ENCODE measurements around the gene PSME2. TPM values are rescaled to one million over a fixed set of nuclear protein-coding genes. Genes with fewer than 3 reads are reported as not detected.

PSME2 gene
- total RNA-seq, 1 experiment from 2014 or later = 126 TPM

DNA sequence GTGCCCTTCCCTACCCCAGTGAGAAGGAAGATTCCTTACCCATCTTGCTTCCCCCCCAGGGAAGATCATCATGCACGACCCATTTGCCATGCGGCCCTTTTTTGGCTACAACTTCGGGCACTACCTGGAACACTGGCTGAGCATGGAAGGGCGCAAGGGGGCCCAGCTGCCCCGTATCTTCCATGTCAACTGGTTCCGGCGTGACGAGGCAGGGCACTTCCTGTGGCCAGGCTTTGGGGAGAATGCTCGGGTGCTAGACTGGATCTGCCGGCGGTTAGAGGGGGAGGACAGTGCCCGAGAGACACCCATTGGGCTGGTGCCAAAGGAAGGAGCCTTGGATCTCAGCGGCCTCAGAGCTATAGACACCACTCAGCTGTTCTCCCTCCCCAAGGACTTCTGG is 43.0 kb downstream of the PSME2 start:
- no peaks in the 10 kb centered on the region for H3K79me1 ChIP-seq (ENCODE audit: insufficient read depth, low read depth, low read length, poor library complexity, severe bottlenecking)
- H2BK120ac ChIP-seq (ENCODE audit: low read depth, low read length, poor library complexity, severe bottlenecking) = no peak overlapping the region
- no peak for DNase-seq
- Mint-ChIP-seq H3K36me3 (ENCODE audit: insufficient read depth in 1 of 3, low read depth in 3 of 3) (peaks cover 54 to 63% (median 61%) of the 10 kb centered on the region in 3 experiments), H3K27ac (no peak overlapping the region), H3K4me3 (no peak overlapping the region), H3K27me3 (ENCODE audit: low read depth) (no peaks in the 10 kb centered on the region), H3K9me3 (peaks cover 18 to 19% of the 10 kb centered on the region in 2 experiments), H3K4me1 (no peaks in the 10 kb centered on the region; a peak in 2 of 4 replicates)
- no peak overlapping the region for H3K18ac ChIP-seq (ENCODE audit: insufficient read length, low read depth, low read length)
- H3K9ac ChIP-seq (ENCODE audit: extremely low read depth, insufficient read length, low read length) = no peak overlapping the region
- no peaks in the 10 kb centered on the region for H3K23me2 ChIP-seq (ENCODE audit: insufficient read length, low read depth, low read length, poor library complexity, severe bottlenecking)
- H3K4ac ChIP-seq (ENCODE audit: low read depth, low read length) = no peak overlapping the region
- H3K27me3 ChIP-seq (ENCODE audit: insufficient read depth, low read length) = no peaks in the 10 kb centered on the region
- TF ChIP-seq, protein P1, sequence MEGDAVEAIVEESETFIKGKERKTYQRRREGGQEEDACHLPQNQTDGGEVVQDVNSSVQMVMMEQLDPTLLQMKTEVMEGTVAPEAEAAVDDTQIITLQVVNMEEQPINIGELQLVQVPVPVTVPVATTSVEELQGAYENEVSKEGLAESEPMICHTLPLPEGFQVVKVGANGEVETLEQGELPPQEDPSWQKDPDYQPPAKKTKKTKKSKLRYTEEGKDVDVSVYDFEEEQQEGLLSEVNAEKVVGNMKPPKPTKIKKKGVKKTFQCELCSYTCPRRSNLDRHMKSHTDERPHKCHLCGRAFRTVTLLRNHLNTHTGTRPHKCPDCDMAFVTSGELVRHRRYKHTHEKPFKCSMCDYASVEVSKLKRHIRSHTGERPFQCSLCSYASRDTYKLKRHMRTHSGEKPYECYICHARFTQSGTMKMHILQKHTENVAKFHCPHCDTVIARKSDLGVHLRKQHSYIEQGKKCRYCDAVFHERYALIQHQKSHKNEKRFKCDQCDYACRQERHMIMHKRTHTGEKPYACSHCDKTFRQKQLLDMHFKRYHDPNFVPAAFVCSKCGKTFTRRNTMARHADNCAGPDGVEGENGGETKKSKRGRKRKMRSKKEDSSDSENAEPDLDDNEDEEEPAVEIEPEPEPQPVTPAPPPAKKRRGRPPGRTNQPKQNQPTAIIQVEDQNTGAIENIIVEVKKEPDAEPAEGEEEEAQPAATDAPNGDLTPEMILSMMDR (conservative IDR thresholded peaks at IDR 0.05) = no peak
- H2BK20ac ChIP-seq (ENCODE audit: low read depth, low read length, poor library complexity, severe bottlenecking) = no peak overlapping the region
- no peak overlapping the region for H3T11ph ChIP-seq (ENCODE audit: low read length)
- no peak overlapping the region for H4K8ac ChIP-seq (replicated peaks; ENCODE audit: insufficient read length, low read depth, low read length)
- no peak overlapping the region for H2BK15ac ChIP-seq (ENCODE audit: low read depth, low read length)
- no peak overlapping the region for H2AK5ac ChIP-seq (ENCODE audit: insufficient read length, low read length)
- H3K14ac ChIP-seq (ENCODE audit: insufficient read depth, low read length) = no peak overlapping the region
- H3K27ac ChIP-seq (ENCODE audit: insufficient read length, low read depth, low read length) = no peak overlapping the region
- H3K4me2 ChIP-seq (ENCODE audit: insufficient read depth, insufficient read length, low read length) = no peak overlapping the region
- H3K56ac ChIP-seq (ENCODE audit: insufficient read length, low read depth, low read length) = no peak overlapping the region
- no peak overlapping the region for H4K5ac ChIP-seq (ENCODE audit: insufficient read length, low read depth, low read length)
- WGBS (ENCODE audit: extremely low coverage, insufficient read length, low lambda C conversion rate) = no CpG with 5 or more reads among the region's 13 CpGs
- H3K9me3 ChIP-seq (ENCODE audit: control insufficient read depth, low read depth, low read length) = no peaks in the 10 kb centered on the region
- no peak overlapping the region for H3K23ac ChIP-seq (ENCODE audit: insufficient read length, low read depth, low read length)
- H3K4me1 ChIP-seq (ENCODE audit: insufficient read depth, low read length) = no peaks in the 10 kb centered on the region
- H4K91ac ChIP-seq (ENCODE audit: insufficient read length, low read depth, low read length) = no peak overlapping the region
- H2AFZ ChIP-seq (ENCODE audit: low read length) = no peak overlapping the region
- no peaks in the 10 kb centered on the region for H4K20me1 ChIP-seq (ENCODE audit: control insufficient read depth, insufficient read depth, insufficient read length)
- no peak overlapping the region for H2BK5ac ChIP-seq (ENCODE audit: insufficient read length, low read length)
- no peaks in the 10 kb centered on the region for H3K79me2 ChIP-seq (ENCODE audit: insufficient read depth, low read length)
- no peak overlapping the region for H2BK12ac ChIP-seq (ENCODE audit: insufficient read length, low read depth, low read length)
